Panc1 (cell line): ENCODE data around the gene FILIP1. TPM values are rescaled to one million over a fixed set of nuclear protein-coding genes. Genes with fewer than 3 reads are reported as not detected.

ENCODE experiments used
- ATAC-seq: fragments of 200-7000 bp; cut with Tn5 transposase; 2 replicates; pipeline ENCODE4 v1.9.1; 2020; ENCODE audit warnings: mild to moderate bottlenecking, moderate library complexity
- BruUV-seq: library from RNA; stranded (reverse); fragments of 400-500 nt; replicated peaks from 2 replicates; lab custom pipeline; 2021; lab: Mats Ljungman, UMichigan
- CTCF ChIA-PET: fragments of 300-600 bp; sonication (Branson Sonifier 250); formaldehyde crosslinking; loops from one replicate; lab custom pipeline; 2022; ENCODE audit warnings: antibody characterized with exemption; lab: Charles Lee
- POLR2A ChIA-PET: fragments of 300-600 bp; sonication (Branson Sonifier 250); formaldehyde crosslinking; loops from one replicate; lab custom pipeline; 2022; ENCODE audit warnings: antibody characterized with exemption; lab: Charles Lee
- DNase-seq: peaks from one replicate; pipeline ENCODE4 v3.0.0-alpha.2; 2010; ENCODE audit warnings: low read depth, low spot score
- H3K27ac ChIP-seq: 2 replicates; pipeline ENCODE4 v1.5.1; 2011; ENCODE audit warnings: mild to moderate bottlenecking, low read length, inconsistent platforms
- H3K27me3 ChIP-seq: fragments of 200-500 bp; sonication (Bioruptor generic); 2 replicates; pipeline ENCODE4 v1.6.0; 2014; ENCODE audit warnings: low read length, inconsistent platforms; ENCODE audit not compliant: control insufficient read depth, insufficient read depth
- H3K36me3 ChIP-seq: fragments of 200-500 bp; sonication (Bioruptor generic); 2 replicates; pipeline ENCODE4 v1.5.1; 2014; ENCODE audit warnings: inconsistent platforms, mild to moderate bottlenecking, low read length, moderate library complexity; ENCODE audit not compliant: control insufficient read depth, insufficient read depth
- H3K4me1 ChIP-seq: 2 replicates; pipeline ENCODE4 v1.5.1; 2011; ENCODE audit warnings: inconsistent platforms, mild to moderate bottlenecking, low read length, moderate library complexity; ENCODE audit not compliant: control insufficient read depth, insufficient read depth
- H3K4me3 ChIP-seq, 2 experiments: 2 replicates each; pipeline ENCODE4 v1.5.1; 2011 to 2012; ENCODE audit warnings: low read depth in 2 of 2, low read length in 2 of 2, mild to moderate bottlenecking in 2 of 2, inconsistent platforms in 1 of 2, moderate library complexity in 1 of 2
- H3K9me3 ChIP-seq: fragments of 200-500 bp; sonication (Bioruptor generic); 2 replicates; pipeline ENCODE4 v1.5.1; 2014; ENCODE audit warnings: low read depth, mild to moderate bottlenecking, inconsistent platforms, low read length, moderate library complexity; ENCODE audit not compliant: control insufficient read depth, insufficient read depth
- CTCF ChIP-seq: fragments of 450-650 bp; IDR thresholded peaks from 2 replicates; pipeline ENCODE4 v1.5.1; 2017; ENCODE audit warnings: mild to moderate bottlenecking
- POLR2AphosphoS5 ChIP-seq: IDR thresholded peaks from 2 replicates; pipeline ENCODE4 v1.6.1; 2012; ENCODE audit warnings: mild to moderate bottlenecking, low read depth, low read length, moderate library complexity
- REST ChIP-seq, 2 experiments: IDR thresholded peaks; 2 replicates each; pipeline ENCODE4 v1.6.1; 2011 to 2012; ENCODE audit warnings: low read depth in 2 of 2, control low read depth in 1 of 2, low read length in 1 of 2, mild to moderate bottlenecking in 1 of 2, moderate library complexity in 1 of 2; ENCODE audit not compliant: insufficient read depth in 1 of 2
- SIN3A ChIP-seq: IDR thresholded peaks from 2 replicates; pipeline ENCODE4 v1.6.1; 2012; ENCODE audit warnings: low read depth, mild to moderate bottlenecking, low read length, moderate library complexity, borderline replicate concordance; ENCODE audit not compliant: insufficient read depth
- TCF7L2 ChIP-seq: IDR thresholded peaks from 2 replicates; pipeline ENCODE4 v1.6.1; 2011; ENCODE audit warnings: mild to moderate bottlenecking, low read depth, low read length, inconsistent platforms
- in situ Hi-C: cut with HindIII; loops from 2 replicates; pipeline ENCODE4 v1.10.0; 2016; ENCODE audit warnings: low sequenced_read_pairs, low pct_unique_long_range_greater_than_20kb
- intact Hi-C: fragments of 100-400 bp; cut with micrococcal nuclease; formaldehyde crosslinking; loops from one replicate; pipeline ENCODE4 v1.10.0; 2022; ENCODE audit not compliant: unreplicated experiment
- total RNA-seq: library from RNA; stranded (reverse); gene quantifications from one replicate; pipeline ENCODE4 v1.2.1, GENCODE V29; 2021; ENCODE audit not compliant: unreplicated experiment

Gene FILIP1
- total RNA-seq, 1 experiment from 2014 or later, result 0.26 TPM

DNA sequence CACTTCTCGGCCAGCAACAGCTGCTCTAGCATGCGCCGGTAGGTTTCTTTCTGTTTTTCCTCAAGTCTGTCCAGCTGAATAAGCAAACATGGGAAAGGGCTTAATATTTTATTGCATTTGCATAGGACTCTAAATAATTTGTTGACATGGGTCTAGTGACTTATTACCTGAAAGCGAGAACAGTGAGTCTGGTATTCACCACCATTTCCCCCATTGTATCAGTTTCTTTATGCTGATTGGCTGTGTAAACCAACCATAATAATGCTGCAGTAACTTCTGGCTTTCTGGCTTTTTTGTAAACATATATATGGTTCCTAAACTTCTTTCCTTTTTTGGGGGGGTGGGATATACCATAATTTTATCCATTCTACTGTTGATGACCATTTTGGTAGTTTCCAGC is 140.0 kb downstream of the FILIP1 start:
- intact Hi-C loops, result no loop called here
- DNase-seq (no peak), ATAC-seq (no peak)
- TF ChIP-seq SIN3A, result no peak
- TF ChIP-seq CTCF, result no peak
- no peak for TF ChIP-seq TCF7L2
- TF ChIP-seq POLR2AphosphoS5, result no peak
- ChIA-PET POLR2A (no interaction called here), CTCF (no interaction called here)
- H3K4me3 ChIP-seq, result no peak overlapping the region
- H3K4me1 ChIP-seq, result peaks cover 10% of the 10 kb centered on the region
- in situ Hi-C loops, result no loop called here
- H3K36me3 ChIP-seq, result no peaks in the 10 kb centered on the region
- peaks cover 4% of the 10 kb centered on the region; the same call in 1 of the 2 replicates for H3K27me3 ChIP-seq
- H3K27ac ChIP-seq, result no peak overlapping the region
- BruUV-seq, result no TSS peak
- H3K9me3 ChIP-seq, result no peaks in the 10 kb centered on the region

DNA sequence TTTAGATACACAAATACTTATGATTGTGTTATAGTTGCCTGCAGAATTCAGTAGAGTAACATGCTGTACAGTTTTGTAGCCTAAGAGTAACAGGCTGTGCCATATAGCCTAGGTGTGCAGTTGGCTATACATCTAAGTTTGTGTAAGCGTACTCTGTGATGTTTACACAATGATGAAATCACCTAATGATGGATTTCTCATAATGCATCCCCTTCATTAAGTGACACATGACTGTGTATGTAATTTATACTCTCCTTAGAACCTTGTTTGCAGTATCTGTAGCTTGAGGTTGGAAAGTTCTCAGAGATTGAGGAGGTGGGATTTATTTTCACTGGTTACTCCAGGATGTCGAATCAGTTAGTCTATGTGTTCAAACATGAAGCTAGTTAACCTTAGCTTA is 142.0 kb downstream of the FILIP1 start:
- Histone ChIP-seq H3K4me3 (no peak overlapping the region), H3K27me3 (peaks cover 5% of the 10 kb centered on the region; the same call in 1 of the 2 replicates), H3K36me3 (no peaks in the 10 kb centered on the region), H3K27ac (no peak overlapping the region), H3K9me3 (no peaks in the 10 kb centered on the region), H3K4me1 (peaks cover 10% of the 10 kb centered on the region)
- DNase-seq (no peak), ATAC-seq (no peak)
- ChIA-PET CTCF (no interaction called here), POLR2A (no interaction called here)
- in situ Hi-C loops (no loop called here), intact Hi-C loops (no loop called here)
- TF ChIP-seq CTCF (no peak), REST (IDR thresholded peaks at IDR 0.05; ENCODE audit: insufficient read depth in 1 of 2, low read depth in 2 of 2, low read length in 1 of 2) (no peak), TCF7L2 (no peak), POLR2AphosphoS5 (no peak), SIN3A (no peak)
- no TSS peak for BruUV-seq
